GM19324 (cell line): ENCODE data around the gene ZNF136.
A peak's percentile ranks its signal among the peaks of the same experiment; 100 is the strongest.

Experiments
- ATAC-seq: cut with Tn5 transposase; IDR thresholded peaks from one replicate; pipeline ENCODE4 v1.9.1; 2021; ENCODE audit warnings: mild to moderate bottlenecking, moderate library complexity; ENCODE audit not compliant: unreplicated experiment, low FRiP score

The ZNF136 gene

DNA sequence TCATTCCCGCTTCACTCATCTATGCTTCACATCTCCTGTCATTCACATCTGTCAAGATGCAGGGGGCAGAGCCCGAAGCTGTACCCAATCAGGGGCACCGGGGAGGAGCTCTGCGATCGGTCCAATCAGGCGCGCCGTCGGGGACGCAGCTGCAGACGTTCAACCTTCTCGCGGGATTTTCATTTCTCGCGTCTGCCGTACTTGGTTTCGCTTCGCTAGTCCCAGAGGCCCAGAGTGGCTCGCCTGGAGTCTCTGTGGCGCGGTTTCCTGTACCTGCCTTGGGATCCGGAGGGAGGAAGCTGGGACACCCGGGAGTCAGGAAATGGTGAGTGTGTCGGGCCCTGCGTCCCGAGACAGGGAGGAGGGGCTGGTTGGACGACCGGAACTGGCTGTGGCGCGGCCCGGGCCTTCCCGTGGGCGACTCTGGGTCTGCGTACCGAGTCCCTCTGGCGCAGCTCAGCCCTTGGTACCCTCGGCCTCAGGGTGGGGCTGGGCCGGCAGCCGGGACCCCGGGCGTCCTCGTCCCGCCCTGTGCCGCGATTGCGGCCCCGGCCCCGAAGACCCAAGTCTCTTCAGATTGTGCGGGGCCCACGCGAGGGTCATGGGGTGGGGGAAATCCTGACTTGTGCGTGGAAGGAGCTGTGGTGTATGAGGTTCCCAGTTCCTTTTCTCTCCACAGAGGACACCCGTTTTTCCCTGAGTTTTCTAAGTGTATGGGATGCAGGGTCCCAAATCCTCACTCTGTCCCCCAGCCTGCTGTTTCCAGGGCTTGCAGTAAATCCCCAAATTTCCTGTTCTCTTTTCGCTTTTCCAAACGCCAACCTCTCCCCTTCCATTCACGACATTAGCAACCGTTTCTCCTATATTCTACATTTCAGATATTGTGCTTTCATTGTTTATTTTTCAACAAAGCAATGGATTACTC lies at the start of gene ZNF136:
TSS of gene ZNF136 (plus strand) at position 215 of the 925 bp plus-strand sequence. CDS start at position 323, 108 bp downstream.
- ATAC-seq: peak; percentile 92

DNA sequence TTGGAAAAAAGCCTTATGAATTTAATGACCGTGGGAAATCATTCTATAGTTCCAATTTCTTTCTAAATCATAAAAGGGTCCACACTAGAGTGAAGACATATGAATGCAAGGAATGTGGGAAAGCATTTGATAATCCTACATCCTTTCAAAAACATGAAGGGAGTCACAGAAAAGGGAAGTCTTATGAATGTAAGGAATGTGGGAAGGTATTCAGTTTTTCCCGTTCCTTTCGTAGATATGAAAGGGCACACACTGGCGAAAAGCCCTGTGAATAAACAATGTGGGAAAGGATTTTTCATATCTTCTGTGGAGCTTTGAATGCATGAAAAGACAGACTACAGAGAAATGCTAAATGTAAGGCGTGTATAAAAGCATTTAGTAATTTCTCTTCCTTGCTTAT lies 49.8 kb upstream of the ZNF136 start:
- no peak for ATAC-seq

DNA sequence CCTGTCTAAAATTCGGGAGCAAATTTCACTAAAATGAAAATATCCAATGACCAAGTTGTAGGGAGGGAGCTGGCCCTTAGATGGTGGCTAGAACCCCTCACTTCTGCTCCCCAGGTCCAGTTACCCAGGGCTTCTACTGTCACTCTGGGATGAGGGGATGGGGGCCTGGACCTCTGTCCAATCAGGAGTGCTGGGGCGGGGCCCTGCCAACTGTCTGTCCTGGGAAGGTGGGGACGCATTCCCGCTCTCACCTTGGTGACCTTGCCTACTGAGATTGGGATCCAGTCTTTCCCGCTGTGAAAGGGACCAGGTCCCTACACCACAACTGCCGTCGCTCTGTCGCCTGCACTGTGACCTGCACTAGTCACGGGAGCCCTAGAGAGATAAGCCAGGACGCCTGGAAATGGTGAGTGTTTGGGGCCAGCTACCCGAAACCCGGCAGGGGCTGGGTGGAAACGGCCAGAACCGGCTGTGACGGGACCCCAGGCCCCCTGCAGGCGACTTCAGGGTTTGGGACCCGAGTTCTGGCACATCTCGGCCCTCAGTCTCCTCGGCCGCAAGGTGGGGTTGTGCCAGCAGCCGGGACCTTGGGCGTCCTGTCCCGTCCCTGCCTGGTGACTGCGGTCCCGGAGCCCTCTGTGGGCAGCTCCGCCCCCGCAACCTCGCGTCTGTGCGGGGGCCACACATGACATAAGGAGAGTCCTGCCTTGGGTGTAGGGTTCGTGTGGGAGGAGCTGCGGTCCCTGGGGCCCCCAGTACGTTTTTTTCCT lies 45.5 kb upstream of the ZNF136 start:
- no peak for ATAC-seq

GRCh38 chr19:12126707-12127106 lies 36.2 kb upstream of the ZNF136 start:
- no peak for ATAC-seq

- ATAC-seq: no peak
These were observed 29.8 kb upstream of the ZNF136 start for GRCh38 chr19:12133069-12133468.

DNA sequence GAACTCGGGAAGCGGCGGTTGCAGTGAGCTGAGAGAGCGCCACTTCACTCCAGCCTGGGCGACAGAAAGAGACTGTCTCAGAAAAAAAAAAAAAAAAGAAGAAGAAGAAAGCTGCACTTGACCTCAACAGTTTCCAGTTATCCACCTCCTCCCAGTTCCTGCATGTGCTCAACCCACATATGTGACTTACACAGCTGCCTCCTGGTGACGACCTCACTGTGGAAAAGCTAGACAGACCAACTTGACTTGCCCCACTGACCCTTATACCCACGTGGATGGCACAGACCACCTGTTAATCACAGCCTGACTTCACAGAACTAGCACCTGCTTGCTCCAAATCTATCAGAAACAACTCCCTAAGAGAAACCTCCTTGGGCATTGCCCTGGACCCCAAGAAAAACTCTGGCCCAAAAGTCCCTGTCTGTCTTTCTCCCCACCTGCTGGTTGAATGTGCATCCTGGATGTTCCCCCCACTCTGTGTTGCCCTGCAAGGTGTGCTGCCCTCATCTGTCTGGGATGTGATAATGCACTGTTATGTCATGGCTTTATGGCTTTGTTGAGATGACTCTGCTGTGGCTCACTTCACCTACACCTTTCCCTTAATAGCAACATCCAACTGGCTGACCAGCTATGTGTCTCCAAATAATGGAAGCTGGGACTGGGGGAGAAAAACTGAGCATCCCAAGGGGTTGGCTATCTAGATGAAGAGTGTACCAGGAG lies 25.5 kb upstream of the ZNF136 start:
- ATAC-seq: no peak

GRCh38 chr19:12139269-12139668 lies 23.6 kb upstream of the ZNF136 start:
- ATAC-seq: no peak

DNA sequence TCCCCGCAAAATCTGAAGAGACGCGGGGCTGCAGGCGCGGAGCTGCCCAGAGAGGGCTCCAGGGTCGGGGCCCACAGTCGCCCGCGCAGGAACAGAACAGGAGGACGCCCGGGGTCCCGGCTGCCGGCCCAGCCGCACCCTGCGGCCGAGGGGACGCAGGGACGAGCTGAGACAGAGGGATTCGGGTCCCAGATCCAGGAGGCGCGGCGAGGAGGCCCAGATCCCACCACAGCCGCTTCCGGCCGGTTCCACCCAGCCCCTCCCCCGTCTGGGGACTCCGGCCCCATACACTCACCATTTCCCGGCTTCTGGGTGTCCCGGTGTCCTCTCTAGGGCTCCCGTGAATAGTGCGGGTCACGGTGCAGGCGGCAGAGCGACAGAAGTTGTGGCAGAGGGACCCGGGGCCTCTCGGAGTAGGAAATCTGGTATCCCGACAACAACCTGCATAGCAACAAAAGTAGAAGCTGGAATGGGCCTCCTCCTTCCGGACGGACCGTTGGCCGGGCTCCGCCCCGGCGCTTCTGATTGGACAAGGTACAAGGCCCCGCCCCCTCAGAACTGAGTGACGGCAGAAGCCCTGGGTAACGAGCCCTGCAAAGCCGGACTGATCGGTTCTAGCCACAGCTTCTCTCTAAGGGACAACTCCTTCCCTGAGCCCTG lies 22.9 kb upstream of the ZNF136 start, which contains the start of gene ZNF20:
TSS of gene ZNF20 (minus strand) at position 466 of the 660 bp plus-strand sequence. CDS start at position 298, 168 bp downstream.
- peak; percentile 90 for ATAC-seq

- ATAC-seq: peak; percentile 44
These were observed 22.1 kb upstream of the ZNF136 start for GRCh38 chr19:12140545-12141404.

DNA sequence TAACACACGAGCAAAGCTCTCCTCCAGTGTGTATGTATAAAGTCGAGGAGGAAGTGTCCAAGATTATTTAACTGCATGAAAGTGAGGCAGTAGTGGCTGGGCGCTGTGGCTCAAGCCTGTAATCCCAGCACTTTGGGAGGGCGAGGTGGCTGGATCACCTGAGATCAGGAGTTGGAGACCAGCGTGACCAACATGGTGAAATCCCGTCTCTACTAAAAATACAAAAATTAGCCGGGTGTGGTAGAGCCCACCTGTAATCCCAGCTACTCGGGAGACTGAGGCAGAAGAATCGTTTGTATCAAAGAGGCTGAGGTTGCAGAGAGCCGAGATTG lies 21.5 kb upstream of the ZNF136 start:
- no peak for ATAC-seq

GRCh38 chr19:12145348-12145747 lies 17.5 kb upstream of the ZNF136 start:
- ATAC-seq: no peak

GRCh38 chr19:12155324-12155860 lies 7.5 kb upstream of the ZNF136 start:
- no peak for ATAC-seq

GRCh38 chr19:12156223-12157058 lies 6.5 kb upstream of the ZNF136 start, which contains the start of gene ZNF625:
ZNF625 (minus strand) TSS chr19:12156734; CDS start chr19:12156558, 176 bp downstream.
- ATAC-seq: no peak

- ATAC-seq: no peak
These were observed 3.0 kb upstream of the ZNF136 start for GRCh38 chr19:12159773-12160414.

- no peak for ATAC-seq
These were observed 399 bp upstream of the ZNF136 start for GRCh38 chr19:12162513-12162881.

DNA sequence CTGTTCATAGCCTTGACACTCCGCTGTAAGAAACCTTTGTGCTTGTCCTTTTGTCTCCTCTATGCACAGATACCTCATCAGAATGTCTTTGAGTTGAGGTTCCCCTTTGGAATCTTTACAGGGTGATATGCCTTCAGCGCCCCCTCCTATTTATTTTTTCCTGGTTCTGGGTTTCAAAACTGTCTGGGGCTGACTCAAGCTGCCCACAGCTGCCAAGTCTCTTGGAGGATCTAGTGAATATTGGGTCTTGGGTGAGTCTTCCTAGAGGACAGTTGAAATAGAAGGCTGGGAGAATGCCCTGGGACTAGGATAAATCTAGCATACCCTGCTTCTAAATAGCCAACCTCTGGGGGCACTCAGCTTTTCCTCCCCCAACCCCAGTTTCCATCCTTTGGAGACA lies 930 bp downstream of the ZNF136 start:
- no peak for ATAC-seq

- ATAC-seq: no peak
These were observed 3.7 kb downstream of the ZNF136 start for GRCh38 chr19:12166626-12167025.

- no peak for ATAC-seq
These were observed 17.5 kb downstream of the ZNF136 start for GRCh38 chr19:12180377-12180776.
